ENCODE data around the gene HBP1. TPM values are rescaled to one million over a fixed set of nuclear protein-coding genes. Genes with fewer than 3 reads are reported as not detected.
"Not testable (repeated sequence)": the region's sequence is repeated elsewhere in the genome, so short reads cannot be mapped to it uniquely, and the experiment has no call there.

HBP1 gene
- total RNA-seq, 1 experiment from 2014 or later = 123 TPM

DNA sequence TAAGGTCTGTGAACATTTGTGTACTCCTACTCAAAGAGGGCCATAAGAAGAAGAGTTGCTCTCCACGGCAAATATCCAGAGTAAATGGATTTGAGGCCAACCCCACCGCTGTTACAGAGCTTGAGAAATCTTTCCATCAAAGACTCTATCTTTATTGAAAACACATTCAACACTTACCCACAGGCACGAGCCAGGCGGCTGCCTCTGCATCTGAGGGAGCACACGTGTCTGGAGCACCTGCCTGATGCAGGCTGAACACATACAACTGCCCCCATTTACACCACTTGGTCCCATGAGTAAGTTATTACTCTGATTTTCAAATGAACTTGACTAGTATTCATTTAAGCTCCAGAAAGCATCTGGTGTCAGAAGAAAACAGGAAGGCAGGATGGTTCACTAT is 38.7 kb downstream of the HBP1 start:
- in situ Hi-C loops (cut with HindIII; ENCODE audit: low pct_unique_long_range_greater_than_20kb, low sequenced_read_pairs) = no loop called here
- no peak for DNase-seq (ENCODE audit: low read depth, low spot score)

DNA sequence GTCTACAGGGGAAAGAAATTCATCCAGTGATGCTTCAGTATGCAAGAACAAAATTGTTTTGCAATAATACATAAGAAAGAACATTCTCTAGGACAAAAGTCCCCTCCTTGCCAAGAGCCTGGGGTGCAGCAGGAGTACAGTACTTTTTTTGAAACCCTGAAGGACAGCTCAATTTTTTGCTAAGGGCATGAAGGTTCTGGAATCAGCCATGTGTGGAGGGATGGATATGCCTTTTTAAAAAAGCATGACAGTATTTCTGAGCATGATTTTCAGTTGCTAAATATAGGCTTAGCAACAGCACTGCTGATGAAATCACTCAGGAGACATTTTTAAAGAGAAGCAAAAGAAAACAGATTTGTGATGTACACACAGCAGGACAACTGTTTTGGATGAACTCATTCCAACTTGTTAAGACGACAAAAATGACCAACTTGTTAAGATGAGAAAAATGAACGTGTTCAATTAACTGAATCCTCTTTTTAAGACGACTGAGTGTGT is 39.3 kb downstream of the HBP1 start:
- no peak for DNase-seq (ENCODE audit: low read depth, low spot score)
- in situ Hi-C loops (cut with HindIII; ENCODE audit: low pct_unique_long_range_greater_than_20kb, low sequenced_read_pairs) = no loop called here

DNA sequence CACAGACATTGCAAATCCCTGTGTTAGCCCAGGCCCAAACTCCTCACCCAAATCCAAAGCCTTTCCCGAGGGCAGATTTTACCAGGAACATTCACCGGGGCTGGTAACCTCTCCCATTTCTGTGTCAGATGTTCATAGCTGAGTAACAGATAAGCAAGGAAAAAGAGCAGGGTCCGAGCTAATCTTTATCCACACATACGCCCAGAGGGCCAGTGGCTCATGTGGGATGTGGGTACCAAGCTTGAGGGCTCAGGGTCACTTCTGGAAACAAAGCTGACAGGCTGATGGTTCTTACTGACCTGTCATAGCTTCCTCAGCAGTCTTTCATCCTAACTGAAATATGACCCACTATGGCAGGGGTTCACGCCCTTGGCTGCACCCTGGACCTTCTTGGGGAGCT is 39.8 kb downstream of the HBP1 start:
- no peak for DNase-seq (ENCODE audit: low read depth, low spot score)
- in situ Hi-C loops (cut with HindIII; ENCODE audit: low pct_unique_long_range_greater_than_20kb, low sequenced_read_pairs) = no loop called here

DNA sequence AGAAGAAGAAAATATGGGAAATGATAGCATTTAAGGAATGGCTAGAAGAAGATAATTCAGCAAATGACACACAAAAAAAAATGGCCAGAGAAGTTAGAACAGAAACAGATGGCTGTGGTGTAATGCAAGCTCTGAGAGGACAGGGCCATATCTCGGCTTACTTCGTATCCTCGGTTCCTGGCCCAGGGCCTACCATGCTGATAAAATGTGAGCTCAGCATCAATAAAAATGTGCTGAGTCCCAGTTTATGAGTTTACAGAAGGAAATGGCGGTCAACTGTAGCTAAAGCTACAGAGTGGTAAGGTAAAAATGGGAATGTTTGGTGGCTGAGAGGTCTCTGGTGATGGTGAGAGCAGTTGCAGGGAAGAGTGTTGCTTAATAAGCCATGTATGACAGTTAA is 40.8 kb downstream of the HBP1 start:
- in situ Hi-C loops (cut with HindIII; ENCODE audit: low pct_unique_long_range_greater_than_20kb, low sequenced_read_pairs) = no loop called here

DNA sequence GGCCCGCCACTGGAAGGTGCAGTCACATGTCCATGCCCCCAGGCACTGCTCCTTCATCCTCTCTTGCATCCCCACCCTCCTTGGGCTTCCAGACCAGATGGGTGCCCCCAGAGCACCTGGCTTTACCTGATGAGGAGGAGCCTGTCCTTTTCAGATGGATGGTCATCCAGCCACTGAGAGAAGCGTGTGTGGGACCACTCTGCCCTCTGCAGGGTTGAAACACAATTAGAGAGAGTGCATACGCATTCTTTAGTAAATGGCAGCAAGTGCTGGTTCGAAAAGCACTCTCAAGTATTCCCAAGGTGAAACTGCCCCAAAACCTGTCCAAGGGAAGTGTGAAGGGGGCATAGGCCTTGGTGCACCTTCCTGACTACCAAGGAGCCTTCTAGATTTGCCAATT is 41.6 kb downstream of the HBP1 start:
- no peak for DNase-seq (ENCODE audit: low read depth, low spot score)
- in situ Hi-C loops (cut with HindIII; ENCODE audit: low pct_unique_long_range_greater_than_20kb, low sequenced_read_pairs) = no loop called here

More for the DNA sequence above, 40.8 kb downstream of the HBP1 start:
- DNase-seq (ENCODE audit: low read depth, low spot score) = no peak

DNA sequence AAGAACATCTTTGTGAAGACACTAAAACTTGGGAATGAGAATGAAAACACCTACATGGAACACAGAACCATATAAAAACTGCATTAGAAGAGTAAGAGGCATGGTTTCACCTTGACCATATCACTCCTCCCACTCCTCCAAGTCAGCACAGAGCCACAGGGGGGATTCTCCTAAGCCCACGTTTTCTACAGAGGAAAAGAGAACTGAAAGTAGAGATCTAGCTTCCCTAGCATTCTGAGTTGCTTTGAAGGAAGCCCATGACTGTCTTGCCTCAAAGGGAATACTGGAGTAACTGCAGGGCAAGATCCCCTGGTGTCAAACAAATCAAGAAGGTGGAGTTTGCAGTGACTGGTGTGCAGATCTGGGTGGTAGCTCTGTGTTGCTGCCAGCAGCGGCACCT is 43.9 kb downstream of the HBP1 start:
- in situ Hi-C loops (cut with HindIII; ENCODE audit: low pct_unique_long_range_greater_than_20kb, low sequenced_read_pairs) = no loop called here

DNA sequence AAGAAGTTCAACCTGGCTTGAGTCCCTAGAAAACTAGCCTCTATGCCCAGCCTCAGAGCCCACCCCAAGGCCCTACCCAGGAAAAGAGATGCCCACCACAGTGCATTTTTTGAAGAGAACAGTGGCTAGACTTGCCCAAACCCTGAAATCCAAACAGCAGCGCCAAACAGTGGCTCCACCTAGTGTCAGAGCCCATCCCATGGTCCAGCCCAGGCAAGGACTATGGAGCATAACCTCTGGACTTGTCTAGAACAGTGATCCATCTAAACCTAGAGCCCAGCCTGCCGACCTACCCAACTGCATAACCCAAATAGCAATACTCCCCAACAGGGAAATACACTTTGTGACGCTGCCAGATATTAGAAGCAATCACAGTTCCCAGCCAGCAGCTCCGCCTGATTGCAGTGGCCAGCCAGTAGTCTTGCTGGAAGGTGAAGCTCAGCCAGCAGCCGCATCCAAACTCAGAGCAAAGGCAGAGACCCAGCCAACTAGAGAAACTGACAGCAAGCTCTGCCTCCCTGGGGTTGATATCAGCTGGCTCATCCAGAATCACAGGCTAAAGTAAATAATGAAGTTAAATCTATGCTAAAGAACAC is 44.5 kb downstream of the HBP1 start:
- in situ Hi-C loops (cut with HindIII; ENCODE audit: low pct_unique_long_range_greater_than_20kb, low sequenced_read_pairs) = no loop called here
- DNase-seq (ENCODE audit: low read depth, low spot score) = no peak

More for the DNA sequence above, 43.9 kb downstream of the HBP1 start:
- no peak for DNase-seq (ENCODE audit: low read depth, low spot score)

DNA sequence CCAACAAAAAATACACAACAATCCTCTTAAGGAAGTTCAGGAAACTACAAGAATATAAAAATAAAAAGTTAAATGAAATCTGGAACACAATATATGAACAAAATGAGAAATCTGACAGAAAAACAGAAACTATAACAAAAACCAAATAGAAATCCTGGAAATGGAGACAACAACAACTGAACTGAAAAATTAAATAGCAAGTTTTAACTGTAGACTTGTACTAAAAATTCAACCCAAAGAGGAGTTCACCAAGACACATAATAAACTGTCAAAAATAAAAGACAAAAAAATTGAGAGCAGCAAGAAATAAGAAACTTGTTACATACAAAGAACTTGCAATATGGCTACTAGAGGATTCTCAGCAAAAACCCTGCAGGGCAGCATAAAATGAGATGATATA is 45.1 kb downstream of the HBP1 start:
- in situ Hi-C loops (cut with HindIII; ENCODE audit: low pct_unique_long_range_greater_than_20kb, low sequenced_read_pairs) = no loop called here
- DNase-seq (ENCODE audit: low read depth, low spot score) = no peak

DNA sequence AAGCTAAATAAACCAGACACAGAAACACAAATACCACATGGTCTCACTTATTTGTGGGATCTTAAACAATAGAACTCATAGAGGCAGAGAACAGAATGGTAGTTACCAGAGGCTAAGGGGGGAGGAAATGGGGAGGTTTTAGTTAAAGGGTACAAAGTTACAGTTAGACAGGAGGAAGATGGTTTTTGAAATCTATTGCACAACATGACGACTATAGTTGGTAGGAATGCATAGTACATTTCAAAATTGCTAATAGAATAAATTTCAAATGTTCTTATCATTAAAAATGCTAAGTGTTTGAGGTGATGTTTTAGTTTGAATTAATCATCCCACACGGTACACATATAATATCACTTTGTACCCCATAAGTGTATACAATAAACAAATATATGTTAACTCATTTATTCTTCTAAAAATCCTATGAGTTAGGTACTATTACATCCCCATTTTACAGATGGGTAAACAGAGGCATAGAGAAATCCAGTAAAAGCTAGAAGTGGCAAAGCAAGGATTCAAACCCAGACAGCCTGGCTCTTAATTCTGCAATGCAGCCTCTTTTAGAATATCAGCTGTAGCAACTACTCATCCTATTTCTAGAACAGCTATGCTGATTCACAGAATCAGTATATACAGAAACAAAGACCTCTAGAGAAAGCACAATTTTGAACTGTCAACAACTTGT is 50.9 kb downstream of the HBP1 start:
- in situ Hi-C loops (cut with HindIII; ENCODE audit: low pct_unique_long_range_greater_than_20kb, low sequenced_read_pairs) = no loop called here
- no peak for DNase-seq (ENCODE audit: low read depth, low spot score)

DNA sequence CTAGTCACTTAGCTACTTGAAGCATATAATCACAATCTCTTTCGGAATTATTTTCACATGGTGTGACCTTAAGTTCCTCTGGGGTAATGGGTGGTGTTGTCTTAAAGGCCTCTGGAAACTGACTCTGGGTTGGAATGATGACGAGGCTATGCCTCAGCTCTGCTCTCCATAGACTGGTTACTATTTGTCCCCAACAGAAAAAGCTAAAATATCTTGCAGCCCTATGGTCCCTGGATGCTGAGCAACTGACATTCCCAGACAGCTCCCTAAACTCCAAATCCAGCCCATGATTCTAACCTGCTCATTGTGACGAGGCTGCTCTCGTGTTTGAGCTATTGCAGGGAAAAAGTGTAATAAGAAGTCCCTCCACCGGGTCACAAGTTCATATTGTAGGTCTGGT is 51.6 kb downstream of the HBP1 start:
- in situ Hi-C loops (cut with HindIII; ENCODE audit: low pct_unique_long_range_greater_than_20kb, low sequenced_read_pairs) = no loop called here
- DNase-seq (ENCODE audit: low read depth, low spot score) = no peak

DNA sequence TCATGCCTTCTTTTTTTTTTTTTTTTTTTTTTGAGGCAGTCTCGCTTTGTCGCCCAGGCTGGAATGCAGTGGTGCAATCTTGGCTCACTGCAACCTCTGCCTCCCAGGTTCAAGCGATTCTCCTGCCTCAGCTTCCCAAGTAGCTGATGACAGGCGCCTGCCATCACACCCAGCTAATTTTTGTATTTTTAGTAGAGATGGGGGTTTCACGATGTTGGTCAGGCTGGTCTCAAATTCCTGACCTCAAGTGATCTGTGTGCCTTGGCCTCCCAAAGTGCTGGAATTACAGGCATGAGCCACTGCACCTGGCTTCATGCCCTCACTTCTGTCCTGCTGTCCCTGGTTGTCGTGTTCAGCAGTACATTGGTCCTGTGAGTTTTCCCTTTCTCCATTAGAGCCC is 52.0 kb downstream of the HBP1 start:
- DNase-seq (ENCODE audit: low read depth, low spot score); in situ Hi-C loops (cut with HindIII; ENCODE audit: low pct_unique_long_range_greater_than_20kb, low sequenced_read_pairs): not testable (repeated sequence)

DNA sequence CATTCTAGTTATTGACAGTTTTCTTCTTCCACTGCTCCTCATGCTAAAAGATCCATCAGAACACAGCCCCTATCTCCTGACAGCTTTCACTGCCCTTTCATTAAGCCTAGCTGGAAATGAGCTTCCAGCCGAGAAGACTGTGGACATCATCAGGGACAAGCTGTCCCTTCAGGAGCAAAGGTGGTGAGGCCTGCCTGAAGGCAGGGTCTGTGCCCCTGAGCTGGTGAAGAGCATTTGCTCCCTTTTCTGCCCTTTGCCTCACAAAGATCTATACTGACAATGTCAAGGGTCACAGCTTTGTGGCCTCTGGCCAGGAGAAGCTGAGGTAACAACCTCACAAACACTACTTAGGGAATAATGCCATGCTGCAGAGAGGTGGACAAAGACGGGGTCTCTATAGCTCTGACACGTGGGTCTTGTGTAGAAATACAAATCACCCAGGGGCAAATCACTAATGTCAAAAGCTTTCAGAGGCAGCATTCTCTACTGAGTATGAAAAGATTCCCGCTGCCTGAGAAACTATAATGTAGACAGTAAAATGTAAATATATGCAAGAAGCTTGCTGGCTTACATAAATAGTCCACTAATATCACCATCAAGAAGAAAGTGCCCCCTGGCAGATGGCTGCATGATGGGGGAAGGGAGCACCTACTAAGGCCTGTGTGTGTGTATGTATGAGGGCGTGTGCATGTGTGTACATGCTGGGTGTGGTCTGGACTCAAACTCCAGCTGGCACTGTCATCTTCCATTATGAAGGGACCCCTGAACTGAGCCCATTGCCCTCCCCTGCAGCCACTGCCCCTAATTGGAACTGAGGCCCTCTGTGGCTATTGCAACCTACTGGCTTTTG is 55.8 kb downstream of the HBP1 start:
- DNase-seq (ENCODE audit: low read depth, low spot score) = peak; percentile 34
- in situ Hi-C loops (cut with HindIII; ENCODE audit: low pct_unique_long_range_greater_than_20kb, low sequenced_read_pairs) = no loop called here

DNA sequence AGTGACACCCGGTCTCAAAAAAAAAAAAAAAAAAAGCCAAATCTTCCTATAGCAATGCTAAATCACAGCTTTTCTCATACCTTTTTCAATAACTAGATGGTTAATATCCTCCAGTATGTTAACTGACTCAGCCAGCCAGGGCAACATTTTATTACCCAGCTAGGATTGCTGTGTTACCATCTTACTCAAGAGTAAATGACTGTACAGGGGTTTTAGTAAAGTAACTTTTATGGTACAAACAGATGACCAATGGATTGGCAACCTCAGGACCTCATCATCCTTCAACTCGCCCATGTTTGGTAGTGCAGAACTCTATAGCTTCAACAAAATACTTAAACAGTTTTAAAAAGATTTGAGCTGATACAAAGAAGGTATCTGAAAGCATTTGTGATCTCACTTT is 59.5 kb downstream of the HBP1 start:
- in situ Hi-C loops (cut with HindIII; ENCODE audit: low pct_unique_long_range_greater_than_20kb, low sequenced_read_pairs) = no loop called here
- no peak for DNase-seq (ENCODE audit: low read depth, low spot score)

DNA sequence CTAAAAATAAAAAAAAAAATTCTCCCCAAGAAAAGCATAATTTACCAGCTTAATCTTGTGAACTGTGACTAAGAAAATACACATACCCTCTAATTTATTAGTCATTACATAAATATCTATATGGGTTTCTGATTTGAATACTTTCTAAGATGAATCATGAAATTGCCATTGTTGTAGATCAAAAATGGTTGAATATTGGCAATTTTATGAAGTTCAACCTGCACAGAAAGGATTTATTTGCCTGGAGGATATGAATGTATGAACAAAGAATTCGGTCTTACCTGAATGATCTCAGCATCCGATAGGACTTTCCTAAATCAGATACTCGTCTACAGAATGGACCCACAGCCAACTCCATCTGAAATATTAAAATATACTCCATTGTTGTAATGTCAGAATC is 61.5 kb downstream of the HBP1 start:
- in situ Hi-C loops (cut with HindIII; ENCODE audit: low pct_unique_long_range_greater_than_20kb, low sequenced_read_pairs) = no loop called here
- no peak for DNase-seq (ENCODE audit: low read depth, low spot score)

DNA sequence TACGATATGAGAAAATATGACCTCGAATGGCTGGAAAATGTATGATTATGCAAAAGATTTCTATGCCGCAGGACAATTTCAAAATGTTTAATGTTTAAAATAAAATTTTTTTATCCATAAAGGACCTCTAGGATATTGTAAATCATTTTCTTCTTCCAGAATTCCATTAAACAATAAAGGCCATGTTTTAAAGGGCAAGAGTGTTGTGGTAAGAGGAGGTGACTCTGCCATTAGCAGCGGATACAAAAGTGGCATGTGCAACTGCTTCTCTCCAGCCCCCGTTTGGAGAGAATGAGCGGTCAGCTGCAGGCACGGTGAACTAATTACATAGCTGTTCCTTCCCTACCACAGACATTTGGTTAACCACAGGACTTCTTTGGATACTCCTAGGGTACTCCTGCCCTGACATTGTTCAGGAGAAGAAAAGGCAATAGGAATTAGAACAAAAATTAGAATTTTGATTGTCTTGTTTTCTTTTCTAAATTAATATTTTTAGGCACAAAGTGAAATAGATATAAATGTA is 63.8 kb downstream of the HBP1 start:
- DNase-seq (ENCODE audit: low read depth, low spot score) = peak; percentile 21
- in situ Hi-C loops (cut with HindIII; ENCODE audit: low pct_unique_long_range_greater_than_20kb, low sequenced_read_pairs) = no loop called here

DNA sequence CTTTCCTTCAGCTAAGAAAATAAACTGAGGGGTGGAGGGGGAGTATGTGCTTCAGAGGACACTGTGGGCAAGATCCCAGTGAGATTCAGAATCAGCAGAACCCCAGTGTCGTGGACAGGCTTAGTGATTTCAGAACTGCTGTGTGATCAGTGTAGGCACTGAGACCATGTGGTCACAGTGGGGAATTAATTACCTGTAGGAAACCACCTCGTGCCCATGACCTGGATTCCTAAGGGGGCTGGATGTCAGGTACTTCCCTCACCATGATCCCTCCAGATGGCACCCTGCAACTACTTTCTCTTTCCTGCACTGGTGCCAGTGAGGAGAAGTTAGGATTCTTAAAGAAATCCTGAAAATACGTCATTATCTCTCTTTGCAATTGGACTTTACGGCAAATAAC is 64.4 kb downstream of the HBP1 start:
- DNase-seq (ENCODE audit: low read depth, low spot score) = peak; percentile 30
- in situ Hi-C loops (cut with HindIII; ENCODE audit: low pct_unique_long_range_greater_than_20kb, low sequenced_read_pairs) = no loop called here

DNA sequence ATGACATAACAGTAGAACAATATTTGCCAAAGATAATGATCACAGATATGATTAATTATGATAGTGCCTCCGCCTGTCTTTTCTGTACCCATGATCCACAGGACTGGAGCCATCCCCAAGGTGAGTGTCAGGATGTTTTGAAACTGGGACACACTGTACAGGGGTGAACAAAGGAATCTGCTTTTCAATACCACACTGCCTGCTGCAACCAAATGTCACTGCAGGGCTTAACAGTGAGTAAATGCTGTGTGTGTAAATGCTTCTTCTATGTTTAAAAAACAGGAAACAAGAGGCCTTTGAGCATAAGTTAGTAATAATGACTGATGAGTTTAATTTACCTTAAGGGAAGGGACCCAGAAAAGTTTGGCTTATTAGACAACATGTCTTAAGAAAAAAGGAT is 65.2 kb downstream of the HBP1 start:
- in situ Hi-C loops (cut with HindIII; ENCODE audit: low pct_unique_long_range_greater_than_20kb, low sequenced_read_pairs) = no loop called here
- no peak for DNase-seq (ENCODE audit: low read depth, low spot score)

DNA sequence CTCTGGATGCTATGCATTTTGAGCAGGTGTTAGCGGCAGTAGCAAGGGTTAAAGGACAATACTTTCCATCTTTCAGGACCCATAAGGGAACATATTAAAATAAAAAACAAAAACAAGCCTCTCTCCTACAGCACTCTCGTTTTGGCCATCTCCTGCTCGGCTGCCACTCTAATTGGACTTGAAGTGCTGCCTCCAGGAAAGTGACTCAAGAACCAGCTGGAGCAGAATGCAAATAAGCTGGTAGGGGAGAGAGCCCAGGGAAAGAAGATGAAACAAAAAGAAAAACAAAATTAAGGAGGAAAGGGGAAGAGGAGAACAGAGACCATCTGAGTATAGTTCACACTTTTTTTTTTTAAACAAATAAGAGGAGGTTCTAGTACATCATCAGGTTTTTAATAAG is 65.6 kb downstream of the HBP1 start:
- DNase-seq (ENCODE audit: low read depth, low spot score) = no peak
- in situ Hi-C loops (cut with HindIII; ENCODE audit: low pct_unique_long_range_greater_than_20kb, low sequenced_read_pairs) = no loop called here

Measured in SK-MEL-5 (cell line).